Thyroid gland (tissue), 4 donors: ENCODE data around the gene WNT11.

Source experiments
- POLR2A ChIP-seq, 2 donors: fragments of 450-650 bp; IDR thresholded peaks; one replicate each; pipeline ENCODE4 v1.6.1; 2017; ENCODE audit warnings: antibody characterized with exemption in 2 of 2, mild to moderate bottlenecking in 2 of 2, moderate library complexity in 1 of 2
- TF ChIP-seq, protein P1 (sequence below), 6 experiments: fragments of 200-600 bp in 3 of 6; fragments of 450-650 bp in 3 of 6; sonication (generic) in 3 of 6; IDR thresholded peaks; one replicate each; pipeline ENCODE4 v1.5.1; 2016 to 2019; ENCODE audit warnings: antibody characterized with exemption in 6 of 6, mild to moderate bottlenecking in 2 of 6, inconsistent platforms in 1 of 6, moderate library complexity in 1 of 6

DNA sequence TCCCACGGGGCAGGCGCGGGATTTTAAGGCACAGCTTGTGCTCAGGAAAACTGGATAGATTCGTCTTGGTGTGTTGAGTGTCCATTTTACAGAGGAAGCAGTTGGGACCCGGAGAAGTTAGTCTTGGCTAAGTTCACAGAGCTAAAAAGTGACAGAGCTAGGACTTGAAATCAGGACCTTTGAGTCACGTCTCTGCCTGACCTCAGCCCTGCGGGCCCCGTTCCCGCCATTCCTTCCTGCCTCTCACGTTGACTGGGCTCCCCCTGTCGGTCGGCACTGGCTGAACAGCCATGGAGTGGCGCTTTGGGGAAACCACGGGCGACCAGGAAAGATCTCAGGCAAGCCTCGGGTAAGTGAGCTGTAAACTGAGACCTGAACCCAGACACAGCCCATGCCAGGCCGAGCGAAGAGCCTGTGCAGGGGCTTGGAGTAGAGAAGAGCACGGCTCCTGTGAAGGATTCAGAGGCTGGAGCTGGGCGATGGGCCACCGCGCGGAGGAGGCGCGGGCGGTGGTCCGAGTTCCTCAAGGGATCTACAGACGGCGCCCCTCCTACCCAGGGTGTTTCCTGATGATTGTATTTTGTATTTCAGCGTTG lies 54.1 kb downstream of the WNT11 start:
- TF ChIP-seq, protein P1, sequence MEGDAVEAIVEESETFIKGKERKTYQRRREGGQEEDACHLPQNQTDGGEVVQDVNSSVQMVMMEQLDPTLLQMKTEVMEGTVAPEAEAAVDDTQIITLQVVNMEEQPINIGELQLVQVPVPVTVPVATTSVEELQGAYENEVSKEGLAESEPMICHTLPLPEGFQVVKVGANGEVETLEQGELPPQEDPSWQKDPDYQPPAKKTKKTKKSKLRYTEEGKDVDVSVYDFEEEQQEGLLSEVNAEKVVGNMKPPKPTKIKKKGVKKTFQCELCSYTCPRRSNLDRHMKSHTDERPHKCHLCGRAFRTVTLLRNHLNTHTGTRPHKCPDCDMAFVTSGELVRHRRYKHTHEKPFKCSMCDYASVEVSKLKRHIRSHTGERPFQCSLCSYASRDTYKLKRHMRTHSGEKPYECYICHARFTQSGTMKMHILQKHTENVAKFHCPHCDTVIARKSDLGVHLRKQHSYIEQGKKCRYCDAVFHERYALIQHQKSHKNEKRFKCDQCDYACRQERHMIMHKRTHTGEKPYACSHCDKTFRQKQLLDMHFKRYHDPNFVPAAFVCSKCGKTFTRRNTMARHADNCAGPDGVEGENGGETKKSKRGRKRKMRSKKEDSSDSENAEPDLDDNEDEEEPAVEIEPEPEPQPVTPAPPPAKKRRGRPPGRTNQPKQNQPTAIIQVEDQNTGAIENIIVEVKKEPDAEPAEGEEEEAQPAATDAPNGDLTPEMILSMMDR (IDR thresholded peaks at IDR 0.05) = peak; percentile 84 to 97 (median 96)
- no peak for TF ChIP-seq POLR2A (IDR thresholded peaks at IDR 0.05)
